Measurements from ENCODE around the gene MPZL3. TPM values are rescaled to one million over a fixed set of nuclear protein-coding genes. Genes with fewer than 3 reads are reported as not detected.

MPZL3 gene
- total RNA-seq, 6 experiments from 2014 or later: 2.7 to 9.3 (median 6.8) TPM

DNA sequence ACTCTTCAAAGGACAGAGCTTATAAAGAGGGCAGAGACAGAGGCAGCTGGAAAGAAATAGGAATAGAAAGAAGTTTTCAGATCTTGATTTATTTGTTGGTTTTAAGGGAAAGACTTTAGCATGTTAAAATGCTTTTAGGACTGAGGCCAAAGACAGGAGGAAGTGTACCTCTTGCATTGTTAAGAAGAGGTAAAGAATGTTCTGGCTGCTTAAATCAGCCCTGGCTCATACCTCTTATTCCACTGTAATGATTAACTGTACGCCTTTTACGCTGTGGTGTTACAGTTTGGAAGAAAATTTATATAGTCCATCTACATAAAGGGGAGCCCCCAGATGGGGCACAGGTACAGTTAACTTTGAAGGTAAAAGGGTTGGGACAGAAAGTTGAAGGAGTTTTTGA is 22.0 kb upstream of the MPZL3 start:
- no peaks in the 10 kb centered on the region for H3K4me1 ChIP-seq
- H3K27me3 ChIP-seq: no peaks in the 10 kb centered on the region
- no peak overlapping the region for H3K4me3 ChIP-seq
- ATAC-seq (no peak), DNase-seq (no peak)
- no peaks in the 10 kb centered on the region for H3K36me3 ChIP-seq
- WGBS (ENCODE audit: insufficient coverage, low coverage, low lambda C conversion rate, missing lambda C conversion rate): 81% methylated on average over 2 of the region's 2 CpGs
- no peak overlapping the region for H3K27ac ChIP-seq
- TF ChIP-seq, protein P1, sequence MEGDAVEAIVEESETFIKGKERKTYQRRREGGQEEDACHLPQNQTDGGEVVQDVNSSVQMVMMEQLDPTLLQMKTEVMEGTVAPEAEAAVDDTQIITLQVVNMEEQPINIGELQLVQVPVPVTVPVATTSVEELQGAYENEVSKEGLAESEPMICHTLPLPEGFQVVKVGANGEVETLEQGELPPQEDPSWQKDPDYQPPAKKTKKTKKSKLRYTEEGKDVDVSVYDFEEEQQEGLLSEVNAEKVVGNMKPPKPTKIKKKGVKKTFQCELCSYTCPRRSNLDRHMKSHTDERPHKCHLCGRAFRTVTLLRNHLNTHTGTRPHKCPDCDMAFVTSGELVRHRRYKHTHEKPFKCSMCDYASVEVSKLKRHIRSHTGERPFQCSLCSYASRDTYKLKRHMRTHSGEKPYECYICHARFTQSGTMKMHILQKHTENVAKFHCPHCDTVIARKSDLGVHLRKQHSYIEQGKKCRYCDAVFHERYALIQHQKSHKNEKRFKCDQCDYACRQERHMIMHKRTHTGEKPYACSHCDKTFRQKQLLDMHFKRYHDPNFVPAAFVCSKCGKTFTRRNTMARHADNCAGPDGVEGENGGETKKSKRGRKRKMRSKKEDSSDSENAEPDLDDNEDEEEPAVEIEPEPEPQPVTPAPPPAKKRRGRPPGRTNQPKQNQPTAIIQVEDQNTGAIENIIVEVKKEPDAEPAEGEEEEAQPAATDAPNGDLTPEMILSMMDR (IDR thresholded peaks at IDR 0.05): no peak
- no peak for TF ChIP-seq POLR2A (IDR thresholded peaks at IDR 0.05)
- no peaks in the 10 kb centered on the region for H3K9me3 ChIP-seq
- intact Hi-C loops (cut with DNase I): no loop called here

- no peaks in the 10 kb centered on the region for H3K4me1 ChIP-seq
- TF ChIP-seq, protein P1 (IDR thresholded peaks at IDR 0.05): no peak
- no peak for TF ChIP-seq POLR2A (IDR thresholded peaks at IDR 0.05)
- ATAC-seq (no peak), DNase-seq (no peak)
- no peaks in the 10 kb centered on the region for H3K9me3 ChIP-seq
- WGBS (ENCODE audit: insufficient coverage, low coverage, low lambda C conversion rate, missing lambda C conversion rate): 52% methylated on average over 2 of the region's 2 CpGs
- no peaks in the 10 kb centered on the region for H3K36me3 ChIP-seq
- intact Hi-C loops (cut with DNase I): no loop called here
- no peak overlapping the region for H3K4me3 ChIP-seq
- no peaks in the 10 kb centered on the region for H3K27me3 ChIP-seq
- H3K27ac ChIP-seq: no peak overlapping the region
These were observed 19.8 kb upstream of the MPZL3 start for GRCh38 chr11:118272001-118272400.

DNA sequence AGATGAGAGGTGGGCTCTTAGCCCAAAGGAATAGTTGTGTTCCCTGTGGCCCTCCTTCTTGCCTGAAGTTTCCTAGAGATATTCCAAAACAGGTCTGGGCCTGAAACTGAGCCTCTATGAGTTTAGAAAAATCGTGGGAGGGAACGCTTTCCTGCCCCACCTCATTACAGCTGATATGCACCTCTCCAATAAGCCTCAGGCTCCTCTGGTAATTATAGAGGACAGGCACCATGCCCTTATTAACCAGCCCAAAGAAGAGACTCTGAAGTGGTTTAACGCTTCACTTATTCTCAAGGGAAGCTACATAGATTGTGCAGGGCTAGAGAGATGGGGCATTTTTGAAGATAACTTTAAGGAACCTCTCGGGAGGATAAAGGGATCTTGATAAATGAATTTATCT is 15.3 kb upstream of the MPZL3 start:
- intact Hi-C loops (cut with DNase I): no loop called here
- Histone ChIP-seq H3K9me3 (no peaks in the 10 kb centered on the region), H3K4me1 (peaks cover 0 to 8% (median 4%) of the 10 kb centered on the region in 4 donors), H3K4me3 (no peak overlapping the region), H3K36me3 (no peaks in the 10 kb centered on the region), H3K27me3 (no peaks in the 10 kb centered on the region), H3K27ac (no peak overlapping the region)
- DNase-seq (no peak), ATAC-seq (no peak)
- 70% methylated on average over 4 of the region's 4 CpGs for WGBS (ENCODE audit: insufficient coverage, low coverage, low lambda C conversion rate, missing lambda C conversion rate)
- TF ChIP-seq, protein P1 (IDR thresholded peaks at IDR 0.05): no peak
- TF ChIP-seq POLR2A (IDR thresholded peaks at IDR 0.05): no peak

GRCh38 chr11:118265954-118266353 is 13.8 kb upstream of the MPZL3 start:
- WGBS (ENCODE audit: insufficient coverage, low coverage, low lambda C conversion rate, missing lambda C conversion rate): 29% methylated on average over 1 of the region's 1 CpG

More at GRCh38 chr11:118265954-118266353, 13.8 kb upstream of the MPZL3 start:
- H3K27ac ChIP-seq: no peak overlapping the region
- H3K4me3 ChIP-seq: no peak overlapping the region
- ATAC-seq: no peak
- no peaks in the 10 kb centered on the region for H3K27me3 ChIP-seq
- no peak for DNase-seq
- intact Hi-C loops (cut with DNase I): no loop called here
- peaks cover 0 to 8% (median 4%) of the 10 kb centered on the region in 4 donors for H3K4me1 ChIP-seq
- H3K9me3 ChIP-seq: no peaks in the 10 kb centered on the region
- no peak for TF ChIP-seq POLR2A (IDR thresholded peaks at IDR 0.05)
- TF ChIP-seq, protein P1 (IDR thresholded peaks at IDR 0.05): no peak
- peaks cover 0 to 4% (median 0%) of the 10 kb centered on the region in 4 donors for H3K36me3 ChIP-seq
